MM.1S (cell line): ENCODE results near the gene MPC1L.
A peak's percentile ranks its signal among the peaks of the same experiment; 100 is the strongest.

Source experiments
- DNase-seq: peaks from one replicate; pipeline ENCODE4 v3.0.0-alpha.2; 2015
- H2AFZ ChIP-seq: fragments of 300-600 bp; sonication (generic); 2 replicates; pipeline ENCODE4 v1.6.0; 2016; ENCODE audit warnings: antibody characterized with exemption, low read length
- H3F3A ChIP-seq: fragments of 300-600 bp; sonication (generic); 2 replicates; pipeline ENCODE4 v1.6.1; 2016; ENCODE audit warnings: mild to moderate bottlenecking, antibody characterized with exemption, low read length, moderate library complexity, mixed read lengths; ENCODE audit not compliant: insufficient read depth
- H3K27ac ChIP-seq: fragments of 300-600 bp; sonication (generic); 2 replicates; pipeline ENCODE4 v1.5.1; 2016; ENCODE audit warnings: mild to moderate bottlenecking, low read length
- H3K27me3 ChIP-seq: fragments of 300-600 bp; sonication (generic); replicated peaks from 2 replicates; pipeline ENCODE4 v1.6.0; 2016; ENCODE audit warnings: low read length; ENCODE audit not compliant: insufficient read depth
- H3K36me3 ChIP-seq: fragments of 300-600 bp; sonication (generic); replicated peaks from 2 replicates; pipeline ENCODE4 v1.6.1; 2016; ENCODE audit warnings: mild to moderate bottlenecking, low read length, mixed read lengths; ENCODE audit not compliant: insufficient read depth
- H3K4me1 ChIP-seq: fragments of 300-600 bp; sonication (generic); 2 replicates; pipeline ENCODE4 v1.6.1; 2016; ENCODE audit warnings: low read length, mixed read lengths
- H3K4me2 ChIP-seq: fragments of 300-600 bp; sonication (generic); 2 replicates; pipeline ENCODE4 v1.6.0; 2016; ENCODE audit warnings: low read depth, low read length
- H3K4me3 ChIP-seq: fragments of 300-600 bp; sonication (generic); 2 replicates; pipeline ENCODE4 v1.5.1; 2016; ENCODE audit warnings: low read length, mixed read lengths
- H3K79me2 ChIP-seq: fragments of 300-600 bp; sonication (generic); 2 replicates; pipeline ENCODE4 v1.6.1; 2016; ENCODE audit warnings: mixed run types, low read length, mixed read lengths
- H3K9ac ChIP-seq: fragments of 300-600 bp; sonication (generic); 2 replicates; pipeline ENCODE4 v1.6.1; 2016; ENCODE audit warnings: low read length, mixed read lengths
- H3K9me2 ChIP-seq: fragments of 300-600 bp; sonication (generic); replicated peaks from 2 replicates; pipeline ENCODE4 v1.6.1; 2016; ENCODE audit warnings: mild to moderate bottlenecking, low read length, mixed read lengths; ENCODE audit not compliant: insufficient read depth
- H3K9me3 ChIP-seq: fragments of 300-600 bp; sonication (generic); replicated peaks from 2 replicates; pipeline ENCODE4 v1.6.1; 2016; ENCODE audit warnings: mild to moderate bottlenecking, low read length, mixed read lengths; ENCODE audit not compliant: insufficient read depth
- H4K20me1 ChIP-seq: fragments of 300-600 bp; sonication (generic); 2 replicates; pipeline ENCODE4 v1.6.1; 2016; ENCODE audit warnings: mild to moderate bottlenecking, low read length, moderate library complexity, mixed read lengths; ENCODE audit not compliant: insufficient read depth
- CTCF ChIP-seq: fragments of 300-600 bp; sonication (generic); IDR thresholded peaks from 2 replicates; pipeline ENCODE4 v1.5.1; 2016; ENCODE audit warnings: antibody characterized with exemption, low read length, mixed read lengths
- EZH2 ChIP-seq: fragments of 300-600 bp; sonication (generic); optimal IDR thresholded peaks from 2 replicates; pipeline ENCODE3; 2017; ENCODE audit warnings: low read depth, mild to moderate bottlenecking, antibody characterized with exemption, low read length, mixed read lengths
- EZH2phosphoT487 ChIP-seq: fragments of 300-600 bp; sonication (generic); IDR thresholded peaks from 2 replicates; pipeline ENCODE4 v1.6.1; 2018; ENCODE audit warnings: antibody characterized with exemption, low read length

Gene MPC1L

GRCh38 chrX:40644821-40645358 is 21.7 kb downstream of the MPC1L start:
- TF ChIP-seq CTCF (no peak), EZH2phosphoT487 (no peak), EZH2 (no peak)
- DNase-seq: peak; percentile 45
- H3K27ac ChIP-seq: peak overlapping the region; percentile 77
- H3K4me2 ChIP-seq: peak overlapping the region; percentile 92
- no peaks in the 10 kb centered on the region for H4K20me1 ChIP-seq
- H3K27me3 ChIP-seq: no peaks in the 10 kb centered on the region
- no peaks in the 10 kb centered on the region for H3K9me2 ChIP-seq
- peak overlapping the region; percentile 54; the same call in 1 of the 2 replicates for H3K9ac ChIP-seq
- H3K4me3 ChIP-seq: peak overlapping the region; percentile 64
- H3K36me3 ChIP-seq: no peaks in the 10 kb centered on the region
- H3F3A ChIP-seq: peaks cover 13% of the 10 kb centered on the region
- H3K4me1 ChIP-seq: 0 out of 2 replicates have a peak, but pooled peaks cover 5% of the 10 kb centered on the region
- no peaks in the 10 kb centered on the region for H3K9me3 ChIP-seq
- peaks cover 66% of the 10 kb centered on the region for H3K79me2 ChIP-seq
- no peak overlapping the region for H2AFZ ChIP-seq

GRCh38 chrX:40646489-40647306 is 23.5 kb downstream of the MPC1L start:
- H3K9me3 ChIP-seq: no peaks in the 10 kb centered on the region
- H2AFZ ChIP-seq: 0 out of 2 replicates have a peak overlapping the region, but pooled peaks have one; percentile 38
- TF ChIP-seq CTCF: no peak
- no peak for TF ChIP-seq EZH2
- TF ChIP-seq EZH2phosphoT487: no peak
- H3K27me3 ChIP-seq: no peaks in the 10 kb centered on the region
- no peaks in the 10 kb centered on the region for H4K20me1 ChIP-seq
- H3K9ac ChIP-seq: peak overlapping the region; percentile 71
- peak overlapping the region; percentile 83 for H3K4me3 ChIP-seq
- peaks cover 13% of the 10 kb centered on the region for H3F3A ChIP-seq
- H3K79me2 ChIP-seq: peaks cover 51% of the 10 kb centered on the region
- no peaks in the 10 kb centered on the region for H3K36me3 ChIP-seq
- H3K27ac ChIP-seq: peak overlapping the region; percentile 69
- no peaks in the 10 kb centered on the region for H3K9me2 ChIP-seq
- peak overlapping the region; percentile 82 for H3K4me2 ChIP-seq
- peak; percentile 19 for DNase-seq
- H3K4me1 ChIP-seq: 0 out of 2 replicates have a peak, but pooled peaks cover 5% of the 10 kb centered on the region

- H3K79me2 ChIP-seq: peaks cover 42% of the 10 kb centered on the region
- H3K9ac ChIP-seq: peak within 1 kb of the TSS; percentile 71
- DNase-seq: peak; percentile 92
- H4K20me1 ChIP-seq: no peaks in the 10 kb centered on the region
- 0 out of 2 replicates have a peak, but pooled peaks cover 5% of the 10 kb centered on the region for H3K4me1 ChIP-seq
- TF ChIP-seq CTCF: 0 out of 2 replicates have a peak, but pooled peaks have one; percentile 7
- no peak for TF ChIP-seq EZH2
- peak within 1 kb of the TSS; percentile 82 for H3K4me2 ChIP-seq
- peak within 1 kb of the TSS; percentile 83 for H3K4me3 ChIP-seq
- H3K27ac ChIP-seq: peak within 1 kb of the TSS; percentile 69
- H3K9me3 ChIP-seq: no peaks in the 10 kb centered on the region
- H3K9me2 ChIP-seq: no peaks in the 10 kb centered on the region
- H3K27me3 ChIP-seq: no peaks in the 10 kb centered on the region
- peaks cover 13% of the 10 kb centered on the region for H3F3A ChIP-seq
- H2AFZ ChIP-seq: peak within 1 kb of the TSS; percentile 38
- no peaks in the 10 kb centered on the region for H3K36me3 ChIP-seq
These were observed 24.3 kb downstream of the MPC1L start, which contains the start of gene CXorf38 for GRCh38 chrX:40647307-40648197. Gene CXorf38 (minus strand): TSS chrX:40647561. CDS start chrX:40647520, 41 bp downstream.
